GM12891 (cell line): Measurements from ENCODE around the gene ABCC1.

ENCODE experiments used
- POLR2A ChIP-seq: IDR thresholded peaks from 2 replicates; pipeline ENCODE4 v1.6.1; 2011; ENCODE audit warnings: low read depth, low read length, control low read depth
- POLR2AphosphoS5 ChIP-seq: IDR thresholded peaks from 2 replicates; pipeline ENCODE4 v1.6.1; 2011; ENCODE audit warnings: low read depth, low read length, control low read depth
- POU2F2 ChIP-seq: IDR thresholded peaks from 2 replicates; pipeline ENCODE4 v1.6.1; 2011; ENCODE audit warnings: low read depth, mild to moderate bottlenecking, control low read depth, low read length, moderate library complexity
- SPI1 ChIP-seq: IDR thresholded peaks from 2 replicates; pipeline ENCODE4 v1.6.1; 2011; ENCODE audit warnings: low read depth, low read length, control low read depth
- TAF1 ChIP-seq: IDR thresholded peaks from 2 replicates; pipeline ENCODE4 v1.6.1; 2011; ENCODE audit warnings: low read depth, low read length, control low read depth

GRCh38 chr16:16108759-16109158, 159.3 kb downstream of the ABCC1 start:
- TF ChIP-seq POLR2AphosphoS5 (no peak), POLR2A (no peak), SPI1 (no peak), TAF1 (no peak), POU2F2 (no peak)
